Activated T-helper 1 cell treated with anti-CD3 and anti-CD28 coated beads, Interleukin-12 subunit alpha, Interleukin-12 subunit beta, Interleukin-2, Interleukin-4 antibody, amounts not matched to agents 30 ng/mL and 10 ng/mL and 1 ng/mL, durations not matched to agents 14 hours and 24 hours and 36 hours (primary cell): ENCODE results near the gene NHLRC4. TPM values are rescaled to one million over a fixed set of nuclear protein-coding genes. Genes with fewer than 3 reads are reported as not detected.

Source experiments
- DNase-seq: peaks from one replicate; pipeline ENCODE4 v3.0.0; 2021; ENCODE audit warnings: low spot score
- H3K27ac Mint-ChIP-seq: one replicate; pipeline ENCODE4 v1.8.0; 2021; ENCODE audit warnings: mild to moderate bottlenecking, mixed read lengths
- H3K27me3 Mint-ChIP-seq: one replicate; pipeline ENCODE4 v1.8.0; 2022; ENCODE audit warnings: mild to moderate bottlenecking, moderate library complexity, mixed read lengths; ENCODE audit not compliant: insufficient read depth
- H3K36me3 Mint-ChIP-seq: one replicate; pipeline ENCODE4 v1.8.0; 2021; ENCODE audit warnings: low read depth, mixed read lengths
- H3K4me1 Mint-ChIP-seq: one replicate; pipeline ENCODE4 v1.8.0; 2021; ENCODE audit warnings: low read depth, mixed read lengths
- H3K4me3 Mint-ChIP-seq: one replicate; pipeline ENCODE4 v1.8.0; 2021; ENCODE audit warnings: mild to moderate bottlenecking, moderate library complexity, mixed read lengths
- H3K9me3 Mint-ChIP-seq: one replicate; pipeline ENCODE4 v1.8.0; 2021; ENCODE audit warnings: mixed read lengths
- intact Hi-C: fragments of 100-400 bp; cut with micrococcal nuclease; formaldehyde crosslinking; loops from one replicate; pipeline ENCODE4 v1.15.1; 2024
- total RNA-seq: library from RNA; stranded (reverse); gene quantifications from 2 replicates; pipeline ENCODE4 v1.2.3, GENCODE V29; 2022

NHLRC4 gene
- total RNA-seq, 1 donor from 2014 or later = 1.2 TPM

- Mint-ChIP-seq H3K4me1 (no peaks in the 10 kb centered on the region), H3K27ac (no peak overlapping the region), H3K36me3 (no peaks in the 10 kb centered on the region), H3K4me3 (no peak overlapping the region), H3K27me3 (no peaks in the 10 kb centered on the region), H3K9me3 (no peaks in the 10 kb centered on the region)
- intact Hi-C loops = no loop called here
- no peak for DNase-seq
Measured at GRCh38 chr16:551210-551609, 15.6 kb upstream of the NHLRC4 start.

GRCh38 chr16:552171-552570 lies 14.6 kb upstream of the NHLRC4 start:
- no peaks in the 10 kb centered on the region for H3K9me3 Mint-ChIP-seq
- H3K4me3 Mint-ChIP-seq = no peak overlapping the region
- no peaks in the 10 kb centered on the region for H3K36me3 Mint-ChIP-seq
- H3K4me1 Mint-ChIP-seq = no peaks in the 10 kb centered on the region
- H3K27me3 Mint-ChIP-seq = no peaks in the 10 kb centered on the region
- intact Hi-C loops = no loop called here
- no peak for DNase-seq
- H3K27ac Mint-ChIP-seq = no peak overlapping the region

- Mint-ChIP-seq H3K36me3 (no peaks in the 10 kb centered on the region), H3K27ac (no peak overlapping the region), H3K4me1 (no peaks in the 10 kb centered on the region), H3K27me3 (peaks cover 2% of the 10 kb centered on the region), H3K9me3 (no peaks in the 10 kb centered on the region), H3K4me3 (no peak overlapping the region)
- no peak for DNase-seq
- intact Hi-C loops = no loop called here
Measured at GRCh38 chr16:553601-554296, 13.1 kb upstream of the NHLRC4 start.

GRCh38 chr16:554297-554621 lies 12.5 kb upstream of the NHLRC4 start:
- H3K27ac Mint-ChIP-seq = no peak overlapping the region
- H3K27me3 Mint-ChIP-seq = peaks cover 2% of the 10 kb centered on the region
- no peaks in the 10 kb centered on the region for H3K9me3 Mint-ChIP-seq
- DNase-seq = no peak
- no peaks in the 10 kb centered on the region for H3K36me3 Mint-ChIP-seq
- H3K4me3 Mint-ChIP-seq = no peak overlapping the region
- no peaks in the 10 kb centered on the region for H3K4me1 Mint-ChIP-seq
- intact Hi-C loops = no loop called here

- DNase-seq = no peak
- no peaks in the 10 kb centered on the region for H3K9me3 Mint-ChIP-seq
- no peak overlapping the region for H3K4me3 Mint-ChIP-seq
- H3K27me3 Mint-ChIP-seq = peaks cover 4% of the 10 kb centered on the region
- intact Hi-C loops = no loop called here
- no peak overlapping the region for H3K27ac Mint-ChIP-seq
- no peaks in the 10 kb centered on the region for H3K4me1 Mint-ChIP-seq
- H3K36me3 Mint-ChIP-seq = no peaks in the 10 kb centered on the region
Measured at GRCh38 chr16:554640-555365, 12.0 kb upstream of the NHLRC4 start.

GRCh38 chr16:555528-556473 lies 11.0 kb upstream of the NHLRC4 start:
- Mint-ChIP-seq H3K9me3 (no peaks in the 10 kb centered on the region), H3K36me3 (no peaks in the 10 kb centered on the region), H3K27ac (no peak overlapping the region), H3K4me3 (no peak overlapping the region), H3K4me1 (no peaks in the 10 kb centered on the region), H3K27me3 (peaks cover 4% of the 10 kb centered on the region)
- intact Hi-C loops = no loop called here
- no peak for DNase-seq

- Mint-ChIP-seq H3K36me3 (no peaks in the 10 kb centered on the region), H3K4me3 (no peak overlapping the region), H3K27ac (no peak overlapping the region), H3K9me3 (no peaks in the 10 kb centered on the region), H3K27me3 (peaks cover 5% of the 10 kb centered on the region), H3K4me1 (no peaks in the 10 kb centered on the region)
- intact Hi-C loops = no loop called here
- no peak for DNase-seq
Measured at GRCh38 chr16:556474-557173, 10.2 kb upstream of the NHLRC4 start.

GRCh38 chr16:557463-558297 lies 9.1 kb upstream of the NHLRC4 start:
- DNase-seq = no peak
- intact Hi-C loops = no loop called here
- H3K36me3 Mint-ChIP-seq = no peaks in the 10 kb centered on the region

GRCh38 chr16:558298-559020 lies 8.3 kb upstream of the NHLRC4 start:
- DNase-seq = no peak
- H3K27ac Mint-ChIP-seq = no peak overlapping the region
- no peak overlapping the region for H3K4me3 Mint-ChIP-seq
- no peaks in the 10 kb centered on the region for H3K9me3 Mint-ChIP-seq
- intact Hi-C loops = no loop called here
- H3K27me3 Mint-ChIP-seq = peaks cover 10% of the 10 kb centered on the region
- H3K36me3 Mint-ChIP-seq = no peaks in the 10 kb centered on the region
- H3K4me1 Mint-ChIP-seq = no peaks in the 10 kb centered on the region

More at GRCh38 chr16:557463-558297, 9.1 kb upstream of the NHLRC4 start:
- Mint-ChIP-seq H3K4me1 (no peaks in the 10 kb centered on the region), H3K9me3 (no peaks in the 10 kb centered on the region), H3K27ac (no peak overlapping the region), H3K4me3 (no peak overlapping the region), H3K27me3 (peaks cover 10% of the 10 kb centered on the region)

GRCh38 chr16:559021-559380 lies 7.8 kb upstream of the NHLRC4 start:
- Mint-ChIP-seq H3K27ac (no peak overlapping the region), H3K9me3 (no peaks in the 10 kb centered on the region), H3K27me3 (peaks cover 10% of the 10 kb centered on the region), H3K4me3 (no peak overlapping the region), H3K36me3 (no peaks in the 10 kb centered on the region), H3K4me1 (no peaks in the 10 kb centered on the region)
- DNase-seq = no peak
- intact Hi-C loops = no loop called here

- intact Hi-C loops = no loop called here
- H3K4me1 Mint-ChIP-seq = no peaks in the 10 kb centered on the region
- H3K36me3 Mint-ChIP-seq = no peaks in the 10 kb centered on the region
- no peak overlapping the region for H3K4me3 Mint-ChIP-seq
- H3K27me3 Mint-ChIP-seq = peaks cover 10% of the 10 kb centered on the region
- DNase-seq = no peak
- H3K27ac Mint-ChIP-seq = no peak overlapping the region
- no peaks in the 10 kb centered on the region for H3K9me3 Mint-ChIP-seq
Measured at GRCh38 chr16:559411-560203, 7.2 kb upstream of the NHLRC4 start.
